Stimulated activated CD8-positive, alpha-beta memory T cell treated with anti-CD3 and anti-CD28 coated beads, Interleukin-2, amount 100 ng/mL, for 1 hour (primary cell): ENCODE data around the gene SHMT1.
"Not testable (repeated sequence)": the region's sequence is repeated elsewhere in the genome, so short reads cannot be mapped to it uniquely, and the experiment has no call there.

Experiments used
- DNase-seq, 2 donors: peaks; one replicate each; pipeline ENCODE4 v3.0.0-alpha.2; 2020; ENCODE audit warnings: low read depth in 2 of 2

The SHMT1 gene

DNA sequence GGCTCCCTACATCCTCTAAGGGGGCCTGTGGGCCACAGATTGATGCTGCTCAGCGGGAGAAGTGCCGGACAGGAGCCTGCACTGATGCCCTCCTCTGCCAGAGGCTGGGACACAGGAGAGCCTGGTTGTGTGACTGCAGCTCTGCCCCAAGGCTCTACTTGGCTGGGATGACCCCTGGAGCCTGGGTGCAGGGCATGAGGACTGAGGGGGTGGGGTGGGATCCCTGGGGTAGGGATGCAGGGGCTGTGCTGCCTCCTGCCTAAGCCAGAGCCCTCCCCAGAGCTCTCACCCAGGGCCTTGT, 14.8 kb upstream of the SHMT1 start:
- no peak for DNase-seq

DNA sequence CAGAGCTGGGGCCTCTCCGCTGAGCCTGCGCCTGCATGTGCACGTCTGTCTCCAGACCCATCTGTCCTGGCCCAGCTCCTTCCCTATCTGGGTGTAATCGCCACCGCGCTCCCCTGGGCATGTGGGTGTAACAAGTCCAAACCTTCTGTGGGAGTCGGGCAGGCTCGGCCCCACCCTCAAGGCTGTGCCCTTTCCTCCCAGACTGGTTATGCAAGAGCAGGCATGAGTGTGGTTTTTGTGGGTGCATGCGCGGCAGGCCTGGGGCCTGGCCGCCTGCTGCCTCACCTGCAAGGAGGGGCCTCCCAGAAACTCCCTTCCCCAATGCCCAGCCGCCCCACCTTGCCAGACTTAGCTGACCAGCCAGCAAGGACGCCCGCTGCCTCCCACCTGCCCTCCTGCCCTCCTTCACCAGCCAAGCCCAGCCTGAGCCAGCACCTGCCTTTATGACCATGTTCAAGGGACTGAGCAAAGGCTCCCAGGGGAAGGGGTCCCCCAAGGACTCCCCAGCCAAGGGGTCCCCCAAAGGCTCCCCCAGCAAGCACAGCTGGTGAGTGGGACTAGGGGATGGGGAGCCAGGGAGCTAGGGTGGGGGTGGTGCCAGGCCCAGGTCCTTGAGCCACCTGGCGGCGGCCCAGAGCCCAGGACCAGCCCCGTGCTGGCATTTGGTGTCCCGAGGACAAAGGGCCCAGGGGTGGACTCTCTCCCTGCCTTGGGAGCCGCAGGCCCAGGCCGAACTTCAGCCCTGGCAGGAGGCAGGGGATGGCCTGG, 14.3 kb upstream of the SHMT1 start, which contains the start of gene EVPLL:
Gene EVPLL, plus strand, starts transcription at position 342 of the 768 bp plus-strand sequence. CDS start 3,160 bp downstream, outside the sequence.
- DNase-seq: no peak

DNA sequence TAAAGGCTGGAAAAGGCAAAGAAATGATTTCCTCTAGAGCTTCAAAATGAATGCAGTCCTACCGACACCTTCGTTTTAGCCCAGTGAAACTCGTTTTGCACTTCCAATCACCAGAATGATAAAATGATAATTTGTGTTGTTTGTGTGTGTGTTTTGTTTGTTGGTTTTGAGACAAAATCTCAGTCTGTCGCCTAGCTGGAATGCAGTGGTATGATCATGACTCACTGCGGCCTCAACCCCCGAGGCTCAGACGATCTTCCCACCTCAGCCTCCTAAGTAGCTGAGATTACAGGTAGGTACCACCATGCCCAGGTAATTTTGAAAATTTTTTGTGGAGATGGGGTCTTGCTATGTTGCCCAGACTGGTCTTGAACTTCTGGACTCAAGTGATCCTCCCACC, 10.9 kb upstream of the SHMT1 start:
- no peak for DNase-seq

DNA sequence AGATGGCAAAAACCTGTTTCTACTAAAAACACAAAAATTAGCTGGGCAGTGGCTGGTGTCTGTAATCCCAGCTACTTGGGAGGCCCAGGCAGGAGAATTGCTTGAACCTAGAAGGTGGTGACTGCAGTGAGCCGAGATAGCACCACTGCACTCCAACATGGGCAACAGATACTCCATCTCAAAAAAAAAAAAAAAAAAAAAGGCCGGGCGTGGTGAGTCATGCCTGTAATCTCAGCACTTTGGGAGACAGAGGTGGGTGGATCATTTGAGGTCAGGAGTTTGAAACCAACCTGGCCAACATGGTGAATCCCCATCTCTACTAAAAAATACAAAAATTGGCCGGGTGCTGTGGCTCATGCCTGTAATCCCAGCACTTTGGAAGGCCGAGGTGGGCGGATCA, 9.8 kb upstream of the SHMT1 start:
- not testable (repeated sequence) for DNase-seq

DNA sequence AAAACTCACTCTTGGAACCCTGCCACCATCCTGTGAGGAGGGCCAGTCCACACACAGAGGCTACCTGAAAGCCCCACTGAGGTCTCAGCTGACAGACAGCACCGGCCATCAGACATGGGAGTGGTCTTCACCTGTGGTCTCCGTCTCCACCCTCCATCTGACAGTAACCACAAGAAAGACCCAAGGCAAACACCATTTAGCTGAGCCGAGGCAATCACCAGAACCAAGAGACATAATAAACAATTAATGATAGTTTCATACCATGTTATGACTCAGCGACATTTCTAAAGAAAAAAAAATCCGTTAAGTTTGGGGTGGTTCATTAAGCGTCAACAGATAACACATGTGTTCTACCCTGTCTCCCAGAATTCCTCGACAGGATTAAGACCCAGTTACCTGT, 8.1 kb upstream of the SHMT1 start:
- DNase-seq: no peak

DNA sequence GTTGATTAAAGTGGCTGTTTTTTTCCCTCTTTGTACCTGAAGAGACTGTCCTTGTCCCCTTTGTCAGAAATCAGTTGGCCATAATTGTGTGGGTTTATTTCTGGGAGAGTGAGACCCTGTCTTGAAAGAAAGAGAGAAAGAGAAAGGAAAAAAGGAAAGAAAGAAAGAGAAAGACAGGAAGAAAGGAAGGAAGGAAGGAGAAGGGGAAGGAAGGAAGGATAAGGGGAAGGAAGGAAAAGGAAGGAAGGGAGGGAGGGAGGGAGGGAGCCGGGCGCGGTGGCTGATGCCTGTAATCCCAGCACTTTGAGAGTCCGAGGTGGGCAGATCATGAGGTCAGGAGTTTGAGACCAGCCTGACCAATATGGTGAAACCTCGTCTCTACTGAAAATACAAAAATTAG, 7.4 kb upstream of the SHMT1 start:
- no peak for DNase-seq

DNA sequence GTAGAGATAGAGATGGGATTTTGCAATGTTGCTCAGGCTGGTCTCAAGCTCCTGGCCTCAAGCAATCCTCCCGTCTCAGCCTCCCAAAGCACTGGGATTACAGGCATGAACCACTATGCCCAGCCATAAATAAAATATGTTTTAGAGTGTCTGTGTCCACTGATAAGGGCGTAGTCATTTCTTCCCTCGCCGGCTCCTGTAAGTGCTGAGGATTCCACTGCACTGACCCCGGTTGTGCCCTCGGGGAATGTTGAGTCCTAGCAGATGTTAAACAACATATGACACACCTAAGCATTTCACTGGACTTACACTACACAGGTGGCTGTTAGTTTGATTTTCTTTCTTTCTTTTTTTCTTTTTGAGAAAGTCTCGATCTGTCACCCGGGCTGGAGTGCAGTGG, 5.6 kb upstream of the SHMT1 start:
- DNase-seq: no peak

DNA sequence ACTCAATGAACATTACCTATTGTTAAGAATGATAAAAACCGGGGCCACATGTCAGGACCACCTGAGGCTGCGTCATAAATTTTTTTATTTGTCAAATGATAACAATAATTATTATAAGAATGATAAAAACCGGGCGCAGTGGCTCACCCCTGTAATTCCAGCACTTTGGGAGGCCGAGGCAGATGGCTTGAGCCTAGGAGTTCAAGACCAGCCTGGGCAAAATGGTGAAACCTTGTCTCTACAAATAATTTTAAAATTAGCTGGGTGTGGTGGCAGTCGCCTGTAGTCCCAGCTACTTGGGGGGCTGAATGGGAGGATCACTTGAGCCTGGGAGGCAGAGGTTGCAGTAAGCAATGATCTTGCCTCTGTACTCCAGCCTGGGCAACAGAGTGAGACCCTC, 816 bp upstream of the SHMT1 start:
- no peak for DNase-seq

DNA sequence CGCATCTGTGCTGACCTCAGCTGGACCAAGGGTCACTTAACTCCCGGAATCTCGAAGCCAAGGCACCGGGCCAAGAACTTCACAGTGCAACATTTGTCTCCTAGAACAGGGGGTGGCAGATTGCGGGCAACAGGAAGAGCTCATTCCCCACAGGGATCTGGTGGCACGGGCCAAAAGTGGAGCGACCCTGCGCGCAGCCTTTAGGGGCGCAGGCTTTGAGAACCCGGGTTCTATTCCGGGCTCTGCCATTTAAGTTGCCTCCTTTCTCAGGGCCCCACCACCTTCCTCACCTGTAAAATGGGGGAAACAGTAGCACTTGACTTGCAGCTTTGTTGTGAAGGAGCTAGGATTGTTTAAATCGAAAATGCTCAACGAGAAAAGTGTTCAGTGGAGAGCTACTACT, 651 bp downstream of the SHMT1 start:
- no peak for DNase-seq

DNA sequence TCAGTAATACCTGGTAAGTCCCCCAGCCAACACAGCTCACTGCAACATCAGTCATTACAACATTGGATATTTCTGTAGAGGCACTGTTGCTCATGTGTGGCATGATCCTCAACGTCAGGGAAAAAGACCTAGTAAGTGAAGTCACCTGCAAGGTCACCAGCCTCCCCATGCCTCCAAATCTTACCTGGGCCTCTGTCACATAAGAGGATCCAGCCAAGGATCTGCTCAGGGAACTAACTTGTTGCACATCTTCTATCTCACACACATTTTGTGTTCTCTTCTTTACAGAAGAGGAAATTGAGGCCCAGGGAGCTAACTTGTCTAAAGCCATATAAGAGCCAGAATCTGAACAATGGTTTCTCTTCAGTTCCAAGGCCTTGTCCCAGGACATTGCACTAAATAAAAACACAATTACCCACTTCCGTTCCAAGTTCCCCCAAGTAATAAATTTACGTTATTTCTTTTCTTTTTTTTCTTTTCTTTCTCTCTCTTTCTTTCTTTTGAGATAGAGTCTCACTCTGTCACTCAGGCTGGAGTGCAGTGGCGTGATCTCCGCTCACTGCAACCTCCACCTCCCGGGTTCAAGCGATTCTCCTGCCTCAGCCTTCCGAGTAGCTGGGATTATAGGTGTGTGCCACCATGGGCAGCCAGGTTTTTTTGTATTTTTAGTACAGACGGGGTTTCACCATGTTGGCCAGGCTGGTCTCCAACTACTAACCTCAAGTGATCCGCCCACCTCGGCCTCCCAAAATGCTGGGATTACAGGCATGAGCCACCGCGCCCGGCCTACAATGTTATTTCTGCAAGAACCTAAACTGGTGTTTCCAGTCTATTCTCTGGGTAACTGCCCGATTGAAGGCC, 1.3 kb downstream of the SHMT1 start:
- DNase-seq: no peak

DNA sequence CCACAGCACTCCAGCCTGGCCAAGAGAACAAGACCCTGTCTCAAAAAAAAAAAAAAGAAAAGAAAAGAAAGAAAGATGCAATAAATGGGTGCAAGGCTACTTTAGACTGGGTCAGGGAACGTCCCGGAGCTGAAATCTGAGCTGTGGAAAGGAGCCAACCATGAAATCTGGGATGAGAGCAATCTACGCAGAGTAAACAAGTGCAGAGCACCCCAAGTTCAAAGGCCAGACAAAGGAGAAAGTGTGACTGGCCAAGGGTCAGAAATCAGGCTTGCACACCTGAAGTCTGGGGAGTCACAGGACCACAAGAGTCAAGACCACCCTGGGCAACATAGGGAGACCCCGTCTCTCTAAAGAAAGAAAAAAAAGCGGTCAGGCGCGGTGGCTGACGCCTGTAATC, 2.8 kb downstream of the SHMT1 start:
- DNase-seq: no peak

DNA sequence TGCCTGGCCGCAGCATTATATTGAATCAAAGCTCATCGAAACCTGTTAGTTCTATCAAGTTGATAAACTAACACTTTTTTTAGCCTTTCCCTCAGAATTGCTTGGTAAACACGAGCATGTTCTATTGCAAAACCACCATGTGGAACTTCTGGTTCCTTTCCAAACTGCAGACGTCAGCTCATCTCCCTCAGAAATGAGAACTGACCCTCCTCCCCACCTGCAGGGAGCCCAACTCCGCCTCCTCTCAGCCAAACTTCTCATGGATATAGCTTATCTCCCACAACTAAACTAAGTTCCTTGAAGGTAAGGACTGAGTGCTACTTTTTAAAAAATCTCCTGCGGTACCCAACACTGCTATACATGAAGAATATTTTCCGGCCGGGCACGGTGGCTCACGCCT, 6.7 kb downstream of the SHMT1 start:
- DNase-seq: no peak

DNA sequence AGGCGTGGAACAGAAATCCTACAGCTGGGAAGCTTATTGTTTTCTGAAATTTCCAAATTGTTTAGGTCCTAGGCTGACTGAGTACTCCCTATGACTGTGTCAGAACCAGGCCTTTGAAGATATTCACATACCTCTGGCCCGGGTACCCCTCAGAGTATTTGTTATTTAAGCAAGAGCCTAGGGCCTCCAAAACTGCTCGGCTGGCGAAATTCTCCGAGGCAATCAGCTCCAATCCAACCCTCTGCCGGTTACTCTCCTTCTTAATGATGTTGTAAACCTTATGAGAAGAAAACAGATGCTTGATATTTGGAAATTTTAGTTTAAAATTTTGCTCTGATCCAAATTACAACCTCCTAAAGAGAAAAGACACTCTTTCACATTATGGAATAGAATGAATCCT, 9.8 kb downstream of the SHMT1 start:
- DNase-seq: no peak

DNA sequence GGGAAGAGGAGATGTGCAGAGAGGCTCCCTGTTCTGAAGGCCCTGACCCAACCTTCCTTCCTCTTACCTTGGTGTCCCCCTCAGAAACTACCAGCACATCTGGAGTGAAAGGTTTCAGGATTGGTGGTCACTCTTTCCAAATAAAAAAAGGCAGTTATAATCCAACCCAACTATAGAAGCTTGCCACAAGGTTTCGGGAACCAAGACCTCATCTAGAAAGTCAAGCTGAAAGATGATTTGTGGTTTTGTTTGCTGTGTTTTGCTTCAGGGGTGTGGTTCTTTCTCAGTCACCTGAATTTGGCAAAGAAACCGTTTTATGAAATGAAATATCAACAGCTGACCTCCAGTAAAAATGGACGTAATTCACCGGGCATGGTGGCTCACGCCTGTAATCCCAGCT, 19.3 kb downstream of the SHMT1 start:
- DNase-seq: no peak

DNA sequence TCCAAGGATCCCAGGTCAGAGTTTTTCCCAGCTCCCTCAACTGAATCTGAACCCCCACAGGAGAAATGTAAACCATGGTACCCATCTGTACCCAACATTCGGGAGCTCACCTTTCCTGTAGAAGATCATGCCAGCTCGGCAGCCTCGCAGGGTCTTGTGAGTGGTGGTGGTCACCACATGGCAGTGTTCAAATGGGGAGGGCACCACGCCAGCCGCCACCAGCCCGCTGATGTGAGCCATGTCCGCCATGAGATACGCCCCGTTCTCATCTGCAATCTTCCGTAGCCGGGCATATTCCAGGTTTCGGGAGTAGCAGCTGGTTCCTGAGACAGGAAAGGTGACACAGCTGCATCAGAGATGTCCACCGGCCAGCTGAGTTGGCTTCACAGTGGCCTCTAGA, 23.4 kb downstream of the SHMT1 start:
- no peak for DNase-seq

DNA sequence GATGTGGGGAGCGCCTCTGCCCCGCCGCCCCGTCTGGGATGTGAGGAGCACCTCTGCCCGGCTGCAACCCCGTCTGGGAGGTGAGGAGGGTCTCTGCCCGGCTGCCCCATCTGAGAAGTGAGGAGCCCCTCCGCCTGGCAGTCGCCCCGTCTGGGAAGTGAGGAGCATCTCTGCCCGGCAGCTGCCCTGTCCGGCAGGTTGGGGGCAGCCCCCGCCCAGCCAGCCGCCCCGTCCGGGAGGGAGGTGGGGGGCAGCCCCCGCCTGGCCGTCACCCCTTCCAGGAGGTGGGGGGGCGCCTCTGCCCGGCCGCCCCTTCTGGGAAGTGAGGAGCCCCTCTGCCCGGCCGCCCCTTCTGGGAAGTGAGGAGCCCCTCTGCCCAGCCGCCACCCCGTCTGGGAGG, 25.2 kb downstream of the SHMT1 start:
- DNase-seq: not testable (repeated sequence)

DNA sequence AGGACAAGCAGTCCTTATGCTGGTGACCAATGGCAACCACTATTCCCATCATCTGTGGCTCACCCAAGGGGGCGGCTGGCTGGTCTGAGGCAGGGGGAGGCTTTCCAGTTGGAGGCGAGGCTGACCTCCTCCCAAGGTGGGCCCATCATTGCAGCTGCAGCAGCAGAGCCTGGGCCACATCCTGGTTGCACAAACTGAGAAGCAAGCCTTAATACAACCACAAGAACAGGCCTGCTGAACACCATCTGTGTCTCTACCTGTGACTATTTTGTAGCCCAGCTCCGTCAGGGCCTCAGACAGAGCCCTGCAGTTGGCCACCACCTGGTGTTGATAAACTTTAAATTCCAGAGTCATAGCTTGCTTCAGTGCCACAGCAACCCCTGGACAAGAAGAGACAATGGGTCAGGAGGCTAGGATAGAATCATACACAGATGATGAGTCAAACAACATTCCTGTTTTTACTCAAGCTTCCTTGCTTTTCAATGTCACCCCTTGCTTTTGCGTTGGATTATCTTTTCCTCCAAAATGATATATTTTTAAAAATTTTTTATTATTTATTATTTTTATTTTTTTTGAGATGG, 30.4 kb downstream of the SHMT1 start:
- no peak for DNase-seq

DNA sequence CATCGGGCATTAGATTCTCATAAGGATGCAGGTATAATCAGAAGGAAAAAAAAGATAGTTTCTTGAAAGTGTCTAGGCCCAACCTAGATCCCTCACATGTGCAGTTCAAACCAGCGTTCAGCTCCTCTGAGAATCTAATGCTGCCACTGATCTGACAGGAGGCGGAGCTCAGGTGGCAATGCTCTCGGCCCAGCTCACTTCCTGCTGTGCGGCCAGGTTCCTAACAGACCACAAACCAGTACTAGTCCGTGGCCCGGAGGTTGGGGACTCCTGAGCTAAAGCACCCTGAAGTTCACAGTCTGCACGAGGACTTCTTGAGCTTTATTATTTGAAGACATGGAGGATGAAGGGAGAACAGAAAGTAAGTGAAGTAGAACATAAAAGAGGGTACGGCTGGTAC, 31.5 kb downstream of the SHMT1 start:
- DNase-seq: no peak

DNA sequence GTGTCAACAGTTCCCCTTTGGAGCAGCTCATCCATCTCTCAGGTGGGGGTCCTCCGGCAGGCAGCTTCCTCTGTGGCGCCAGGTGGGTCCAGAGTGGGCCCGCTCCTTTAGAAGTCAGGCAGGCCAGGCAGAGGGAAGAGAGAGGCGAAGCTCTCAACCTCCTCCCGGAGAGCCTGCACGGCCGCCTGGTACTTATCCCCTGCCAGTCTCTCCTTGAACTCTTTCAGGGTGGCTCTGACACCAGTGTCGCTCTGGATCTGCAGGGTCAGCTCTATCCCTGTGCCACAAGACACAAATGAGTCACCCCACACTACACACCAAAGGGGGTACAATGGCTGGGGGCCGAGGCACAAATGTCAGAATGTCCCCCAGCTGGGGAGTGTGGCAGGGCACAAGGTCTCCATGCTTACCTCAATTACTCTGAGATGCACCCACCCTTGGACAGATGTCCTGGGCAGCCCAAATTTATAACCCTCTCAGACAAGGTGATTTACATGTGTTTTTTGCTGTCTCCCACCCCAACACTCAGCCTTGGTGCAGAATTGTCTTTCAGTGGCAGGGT, 34.6 kb downstream of the SHMT1 start:
- DNase-seq: no peak

DNA sequence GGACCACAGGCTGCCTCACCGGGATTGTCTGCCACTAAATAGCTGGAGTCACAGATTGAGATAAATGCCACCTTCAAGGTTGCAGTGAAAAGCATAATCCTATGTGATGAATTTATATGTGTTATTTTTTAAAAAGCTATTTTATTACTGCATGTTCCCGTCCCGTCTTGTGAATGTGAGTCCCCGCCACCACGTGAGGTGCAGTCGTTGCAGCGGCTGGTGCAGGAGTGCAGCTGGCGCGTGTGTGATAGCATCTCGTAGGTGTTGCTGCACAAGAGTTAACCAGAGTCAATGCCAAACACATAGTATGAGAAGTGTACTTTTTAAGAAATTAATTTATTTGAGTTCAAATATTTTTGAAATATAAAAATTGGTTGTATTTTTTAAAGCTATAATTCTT, 35.8 kb downstream of the SHMT1 start:
- no peak for DNase-seq

DNA sequence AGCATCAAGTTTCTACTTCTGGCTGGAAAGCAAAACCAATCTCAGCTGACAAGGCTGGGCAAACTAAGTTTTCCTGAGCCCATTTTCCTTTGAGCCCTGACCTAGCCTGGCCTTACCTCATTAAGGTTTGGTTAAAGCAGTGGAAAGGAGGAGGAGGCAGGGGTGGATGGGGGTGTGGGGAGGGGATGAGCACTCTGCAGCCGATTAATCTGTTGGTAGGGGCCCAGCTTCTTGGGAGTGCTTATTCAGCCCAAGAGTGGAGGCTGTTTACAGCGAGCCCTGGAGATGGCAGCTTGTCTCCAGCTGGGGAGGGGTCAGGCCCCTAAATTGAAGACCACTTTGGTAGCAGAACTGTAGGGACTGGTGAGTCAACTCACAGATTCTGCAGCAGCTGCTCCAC, 36.3 kb downstream of the SHMT1 start:
- no peak for DNase-seq

DNA sequence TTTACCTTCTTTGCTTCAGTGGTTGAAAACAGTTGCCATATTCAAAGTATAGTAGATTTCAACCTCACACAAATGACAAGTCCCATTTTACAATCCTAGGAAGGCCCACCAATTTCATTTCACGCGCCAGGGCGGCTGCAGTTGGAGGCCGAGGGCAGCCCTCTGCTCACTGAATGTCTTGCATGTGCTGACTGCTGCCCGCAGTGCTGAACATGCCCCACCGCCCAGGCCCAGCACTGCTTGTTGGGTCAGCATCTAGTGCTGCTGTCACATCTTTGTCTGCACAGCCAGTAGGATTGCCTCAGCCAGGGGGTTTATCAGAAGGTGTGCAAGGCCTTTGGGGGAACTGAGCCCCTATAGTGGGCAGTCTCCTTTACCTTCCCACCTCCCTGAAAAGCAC, 36.8 kb downstream of the SHMT1 start:
- no peak for DNase-seq

DNA sequence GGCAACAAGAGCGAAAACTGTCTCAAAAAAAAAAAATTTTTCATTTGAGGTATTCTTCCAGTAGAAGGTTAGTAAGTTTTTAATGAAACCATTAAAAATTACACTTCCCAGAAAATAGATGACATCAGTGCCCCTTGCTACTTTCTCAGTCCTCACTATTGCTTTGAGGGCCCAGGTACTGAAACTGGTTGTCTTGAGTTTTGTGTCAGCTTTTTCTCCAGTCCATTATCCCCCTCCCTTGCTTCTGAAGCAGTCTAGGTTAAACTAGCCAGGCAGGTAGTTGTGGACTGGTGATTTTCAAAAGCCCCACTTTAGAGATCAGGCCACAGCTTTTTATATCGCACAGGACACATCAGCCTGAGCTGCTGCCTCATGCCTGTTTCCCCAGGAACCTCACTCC, 37.3 kb downstream of the SHMT1 start:
- no peak for DNase-seq
